GM23338 (cell line): Measurements from ENCODE around the gene CSF2. TPM values are rescaled to one million over a fixed set of nuclear protein-coding genes. Genes with fewer than 3 reads are reported as not detected.

Experiments
- ATAC-seq: fragments of 200-7000 bp; cut with Tn5 transposase; 3 replicates; pipeline ENCODE4 v1.9.1; 2020
- DNase-seq: peaks from one replicate; pipeline ENCODE4 v3.0.0-alpha.2; 2015; ENCODE audit warnings: low spot score
- H2AFZ ChIP-seq: fragments of 200-600 bp; sonication (generic); 2 replicates; pipeline ENCODE4 v1.8.0; 2016; ENCODE audit warnings: antibody characterized with exemption, mild to moderate bottlenecking, moderate library complexity
- H3F3A ChIP-seq: fragments of 200-600 bp; sonication (generic); replicated peaks from 2 replicates; pipeline ENCODE4 v1.8.0; 2017; ENCODE audit warnings: antibody characterized with exemption, mixed run types, low read depth
- H3K27ac ChIP-seq: fragments of 200-600 bp; sonication (generic); 2 replicates; pipeline ENCODE4 v1.6.1; 2016; ENCODE audit warnings: low read depth
- H3K27me3 ChIP-seq: fragments of 200-600 bp; sonication (generic); 2 replicates; pipeline ENCODE4 v1.8.0; 2016; ENCODE audit warnings: mild to moderate bottlenecking, mixed run types, moderate library complexity; ENCODE audit not compliant: insufficient read depth
- H3K36me3 ChIP-seq: fragments of 200-600 bp; sonication (generic); 2 replicates; pipeline ENCODE4 v1.8.0; 2016; ENCODE audit warnings: mild to moderate bottlenecking; ENCODE audit not compliant: insufficient read depth
- H3K4me1 ChIP-seq: fragments of 200-600 bp; sonication (generic); 2 replicates; pipeline ENCODE4 v1.8.0; 2016; ENCODE audit warnings: mild to moderate bottlenecking, moderate library complexity; ENCODE audit not compliant: insufficient read depth
- H3K4me2 ChIP-seq: fragments of 200-600 bp; sonication (generic); 2 replicates; pipeline ENCODE4 v1.7.1; 2017; ENCODE audit warnings: mixed run types
- H3K4me3 ChIP-seq: fragments of 200-600 bp; sonication (generic); 2 replicates; pipeline ENCODE4 v1.6.1; 2016; ENCODE audit warnings: mixed run types
- H3K79me2 ChIP-seq: fragments of 200-600 bp; sonication (generic); replicated peaks from 2 replicates; pipeline ENCODE4 v1.8.0; 2017; ENCODE audit warnings: mild to moderate bottlenecking; ENCODE audit not compliant: insufficient read depth
- H3K9me2 ChIP-seq: fragments of 200-600 bp; sonication (generic); 2 replicates; pipeline ENCODE4 v1.8.0; 2017; ENCODE audit not compliant: insufficient read depth
- H4K20me1 ChIP-seq: fragments of 200-600 bp; sonication (generic); replicated peaks from 2 replicates; pipeline ENCODE4 v1.8.0; 2017; ENCODE audit warnings: mild to moderate bottlenecking; ENCODE audit not compliant: insufficient read depth
- H3K27ac Mint-ChIP-seq: 2 replicates; pipeline ENCODE4 v1.8.0; 2020; ENCODE audit warnings: inconsistent platforms, mild to moderate bottlenecking, moderate library complexity, mixed read lengths
- H3K27me3 Mint-ChIP-seq: 3 replicates; pipeline ENCODE4 v1.8.0; 2022; ENCODE audit warnings: low read depth, mild to moderate bottlenecking, moderate library complexity, mixed read lengths, inconsistent platforms; ENCODE audit not compliant: insufficient read depth, poor library complexity
- H3K36me3 Mint-ChIP-seq: 3 replicates; pipeline ENCODE4 v1.8.0; 2021; ENCODE audit warnings: low read depth, mild to moderate bottlenecking, inconsistent platforms, moderate library complexity, mixed read lengths
- H3K4me1 Mint-ChIP-seq: 3 replicates; pipeline ENCODE4 v1.8.0; 2020; ENCODE audit warnings: mild to moderate bottlenecking, inconsistent platforms, mixed read lengths
- H3K4me3 Mint-ChIP-seq: 3 replicates; pipeline ENCODE4 v1.8.0; 2021; ENCODE audit warnings: moderate library complexity, mild to moderate bottlenecking, inconsistent platforms, mixed read lengths
- H3K9me3 Mint-ChIP-seq: 3 replicates; pipeline ENCODE4 v1.8.0; 2020; ENCODE audit warnings: moderate library complexity, mild to moderate bottlenecking, inconsistent platforms, mixed read lengths
- CREB1 ChIP-seq: fragments of 250-450 bp; sonication (Bioruptor Pico); IDR thresholded peaks from 2 replicates; pipeline ENCODE4 v1.5.0; 2020; ENCODE audit warnings: low read depth, mild to moderate bottlenecking, moderate library complexity
- CTCF ChIP-seq, 2 experiments: fragments of 200-600 bp in 1 of 2; sonication (generic) in 1 of 2; conservative IDR thresholded peaks; 2 replicates each; pipeline versions ENCODE4 v1.5.1 to v1.6.1; 2016 to 2017; ENCODE audit warnings: antibody characterized with exemption in 2 of 2, low read depth in 2 of 2, mild to moderate bottlenecking in 2 of 2, moderate library complexity in 1 of 2
- ETS1 ChIP-seq: IDR thresholded peaks from 2 replicates; pipeline ENCODE4 v1.6.1; 2016; ENCODE audit warnings: antibody characterized with exemption
- EZH2 ChIP-seq: fragments of 200-600 bp; sonication (generic); IDR thresholded peaks from one replicate; pipeline ENCODE4 v1.8.0; 2017; ENCODE audit warnings: antibody characterized with exemption, mild to moderate bottlenecking, low read depth; ENCODE audit not compliant: unreplicated experiment
- EZH2phosphoT487 ChIP-seq: fragments of 200-600 bp; sonication (generic); IDR thresholded peaks from one replicate; pipeline ENCODE4 v1.8.1; 2018; ENCODE audit warnings: antibody characterized with exemption; ENCODE audit not compliant: unreplicated experiment
- JUNB ChIP-seq: IDR thresholded peaks from one replicate; pipeline ENCODE4 v1.6.1; 2016; ENCODE audit warnings: antibody characterized with exemption; ENCODE audit not compliant: unreplicated experiment
- NANOG ChIP-seq: IDR thresholded peaks from 2 replicates; pipeline ENCODE4 v1.6.1; 2016; ENCODE audit warnings: antibody characterized with exemption, borderline replicate concordance
- POLR2AphosphoS5 ChIP-seq: IDR thresholded peaks from 2 replicates; pipeline ENCODE4 v1.6.1; 2016; ENCODE audit warnings: antibody characterized with exemption, low read depth
- REST ChIP-seq: IDR thresholded peaks from one replicate; pipeline ENCODE4 v1.6.1; 2018; ENCODE audit warnings: antibody characterized with exemption; ENCODE audit not compliant: unreplicated experiment
- STAT1 ChIP-seq: IDR thresholded peaks from one replicate; pipeline ENCODE4 v1.6.1; 2016; ENCODE audit warnings: antibody characterized with exemption; ENCODE audit not compliant: unreplicated experiment
- ZNF114 ChIP-seq: fragments of 250-450 bp; sonication (Bioruptor Pico); IDR thresholded peaks from 2 replicates; pipeline ENCODE4 v1.5.0; 2020; ENCODE audit warnings: mild to moderate bottlenecking, moderate library complexity
- ZNF331 ChIP-seq: fragments of 250-450 bp; sonication (Bioruptor Pico); IDR thresholded peaks from 2 replicates; pipeline ENCODE4 v1.5.0; 2020; ENCODE audit warnings: low read depth, mild to moderate bottlenecking, moderate library complexity
- ZNF462 ChIP-seq: fragments of 250-450 bp; sonication (Bioruptor Pico); IDR thresholded peaks from 2 replicates; pipeline ENCODE4 v1.5.0; 2020; ENCODE audit warnings: mild to moderate bottlenecking, moderate library complexity
- polyA plus RNA-seq: library from polyadenylated mRNA; unstranded; fragments of >200 nt; fragmentation: Nextera tagmentation; extraction: Ambion mirVana; gene quantifications from 2 replicates; pipeline ENCODE4 v1.2.1, GENCODE V29; 2016
- total RNA-seq: library from RNA; depleted of rRNA; stranded (reverse); fragments of >200 nt; shearing (Covaris generic); gene quantifications from 2 replicates; pipeline ENCODE4 v1.2.3, GENCODE V29; 2014

Gene CSF2
- total and polyA plus RNA-seq, 2 experiments from 2014 or later, result not detected

- H3K4me1 ChIP-seq, result no peaks in the 10 kb centered on the region
- H3K36me3 Mint-ChIP-seq, result no peaks in the 10 kb centered on the region; the same call in 2 of the 3 replicates
- H3K4me3 Mint-ChIP-seq, result no peak overlapping the region
- H3K27ac ChIP-seq, result no peak overlapping the region
- H3K9me2 ChIP-seq, result no peaks in the 10 kb centered on the region
- no peaks in the 10 kb centered on the region for H3K79me2 ChIP-seq
- H4K20me1 ChIP-seq, result no peaks in the 10 kb centered on the region
- H3K36me3 ChIP-seq, result no peaks in the 10 kb centered on the region
- H3F3A ChIP-seq, result no peaks in the 10 kb centered on the region
- ATAC-seq (no peak), DNase-seq (no peak)
- H3K4me2 ChIP-seq, result no peak overlapping the region
- H3K4me1 Mint-ChIP-seq, result no peaks in the 10 kb centered on the region
- H2AFZ ChIP-seq, result no peak overlapping the region
- H3K9me3 Mint-ChIP-seq, result no peaks in the 10 kb centered on the region; the same call in 2 of the 3 replicates
- H3K4me3 ChIP-seq, result no peak overlapping the region
- H3K27ac Mint-ChIP-seq, result no peak overlapping the region
- peaks cover 2% of the 10 kb centered on the region for H3K27me3 Mint-ChIP-seq
- TF ChIP-seq JUNB, result no peak
- TF ChIP-seq EZH2phosphoT487, result no peak
- TF ChIP-seq STAT1, result no peak
- no peak for TF ChIP-seq ZNF331 (CRISPR knock-in tag)
- TF ChIP-seq CTCF (conservative IDR thresholded peaks at IDR 0.05; ENCODE audit: low read depth in 2 of 2), result no peak
- no peak for TF ChIP-seq NANOG
- TF ChIP-seq ZNF114 (CRISPR knock-in tag), result no peak
- TF ChIP-seq ZNF462, result no peak
- no peak for TF ChIP-seq REST
- no peak for TF ChIP-seq EZH2
- no peak for TF ChIP-seq CREB1 (CRISPR knock-in tag)
- no peak for TF ChIP-seq POLR2AphosphoS5
- TF ChIP-seq ETS1, result no peak
- no peaks in the 10 kb centered on the region for H3K27me3 ChIP-seq
Measured at GRCh38 chr5:132069561-132069960, 4.0 kb upstream of the CSF2 start.
